AG04450 (cell line): ENCODE results near the gene BOD1L2. TPM values are rescaled to one million over a fixed set of nuclear protein-coding genes. Genes with fewer than 3 reads are reported as not detected.

Experiments used
- CTCF ChIA-PET: fragments of 300-600, 350-600 bp; formaldehyde crosslinking; extraction: SDS; loops from one replicate; lab custom pipeline; 2022; ENCODE audit warnings: antibody characterized with exemption, inconsistent platforms; lab: Charles Lee
- POLR2A ChIA-PET: fragments of 350-600 bp; formaldehyde crosslinking; extraction: SDS; loops from one replicate; lab custom pipeline; 2021; ENCODE audit warnings: antibody characterized with exemption, inconsistent platforms; lab: Yijun Ruan, JAX
- DNase-seq: peaks from one replicate; pipeline ENCODE4 v3.0.0-alpha.2; 2011; ENCODE audit warnings: low read depth, low spot score
- H3K27ac ChIP-seq: one replicate; pipeline ENCODE4 v1.5.1; 2012; ENCODE audit warnings: low read depth, low read length, control low read depth
- H3K27me3 ChIP-seq: one replicate; pipeline ENCODE4 v1.6.0; 2012; ENCODE audit warnings: low read length; ENCODE audit not compliant: control insufficient read depth, insufficient read depth
- H3K4me3 ChIP-seq: 2 replicates; pipeline ENCODE4 v1.5.1; 2011; ENCODE audit warnings: mild to moderate bottlenecking, low read depth, low read length, control low read depth
- H3K9me3 ChIP-seq: 2 replicates; pipeline ENCODE4 v1.5.1; 2012; ENCODE audit warnings: low read length; ENCODE audit not compliant: control insufficient read depth, insufficient read depth
- CTCF ChIP-seq: IDR thresholded peaks from 2 replicates; pipeline ENCODE4 v1.5.1; 2011; ENCODE audit warnings: low read depth, low read length, control low read depth, inconsistent platforms
- polyA plus RNA-seq: library from polyadenylated mRNA; depleted of rRNA; stranded (reverse); fragments of >200 nt; gene quantifications from 2 replicates; pipeline ENCODE4 v1.2.3, GENCODE V29; 2011

BOD1L2 gene
- polyA plus RNA-seq, 1 experiment, result not detected

- POLR2A ChIA-PET, result no interaction called here
- CTCF ChIA-PET, result interaction anchor here (0.5 kb wide), 1 partner anchor 584 kb away, joined by 3 read pairs; no protein-coding TSS in a partner anchor
- Histone ChIP-seq H3K4me3 (no peak overlapping the region), H3K27me3 (peaks cover 3% of the 10 kb centered on the region), H3K27ac (no peak overlapping the region), H3K9me3 (no peaks in the 10 kb centered on the region; the same call in 1 of the 2 replicates)
- no peak for TF ChIP-seq CTCF
- no peak for DNase-seq
Observed at GRCh38 chr18:57149051-57149450, 2.2 kb downstream of the BOD1L2 start.

GRCh38 chr18:57149531-57149930 lies 2.6 kb downstream of the BOD1L2 start:
- no peak for TF ChIP-seq CTCF
- no peak overlapping the region for H3K4me3 ChIP-seq
- POLR2A ChIA-PET, result no interaction called here
- CTCF ChIA-PET, result no interaction called here
- H3K27me3 ChIP-seq, result peaks cover 3% of the 10 kb centered on the region
- no peak overlapping the region for H3K27ac ChIP-seq
- no peaks in the 10 kb centered on the region; the same call in 1 of the 2 replicates for H3K9me3 ChIP-seq
- no peak for DNase-seq

DNA sequence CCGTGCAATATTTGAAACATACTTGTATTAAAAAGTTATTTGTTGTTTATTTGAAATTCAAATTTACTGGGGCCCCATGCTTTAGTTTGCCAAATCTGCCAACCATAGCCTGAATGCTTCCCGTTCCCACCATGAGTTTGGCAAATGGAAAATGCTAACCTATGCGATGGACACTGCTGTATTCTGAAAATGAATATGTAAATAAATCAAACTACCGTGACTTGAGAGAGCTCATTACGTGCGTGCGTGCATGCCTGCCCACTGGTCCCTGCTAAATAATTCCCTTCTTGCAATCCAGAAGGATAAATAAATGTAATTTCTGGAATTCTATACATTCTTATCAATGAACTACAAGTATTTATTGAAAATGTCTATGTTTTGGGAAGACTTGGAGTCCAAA lies 3.2 kb downstream of the BOD1L2 start:
- Histone ChIP-seq H3K27me3 (peaks cover 5% of the 10 kb centered on the region), H3K4me3 (no peak overlapping the region), H3K27ac (no peak overlapping the region), H3K9me3 (no peaks in the 10 kb centered on the region; the same call in 1 of the 2 replicates)
- DNase-seq, result no peak
- no peak for TF ChIP-seq CTCF
- CTCF ChIA-PET, result no interaction called here
- POLR2A ChIA-PET, result no interaction called here

DNA sequence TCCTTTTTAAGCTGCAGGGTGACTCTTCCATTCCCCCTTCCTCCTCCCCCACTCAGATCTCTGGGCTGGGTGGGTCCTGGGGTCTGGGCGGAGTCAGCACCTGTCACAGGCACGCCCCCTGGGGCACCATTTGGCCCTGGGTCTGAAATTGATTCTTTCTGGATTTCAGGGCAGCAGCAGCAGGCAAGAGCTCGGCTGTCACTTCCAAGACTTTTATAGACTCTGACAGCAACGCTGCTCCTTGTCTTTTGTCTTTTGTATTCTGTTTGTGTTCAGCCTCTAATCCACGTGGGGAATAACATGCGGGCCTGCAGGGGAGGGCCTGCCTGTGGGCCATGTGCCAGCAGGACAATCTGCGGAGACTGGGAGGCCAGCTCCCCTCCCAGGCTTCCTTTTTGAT lies 3.9 kb downstream of the BOD1L2 start:
- no peak for TF ChIP-seq CTCF
- H3K27me3 ChIP-seq, result peaks cover 8% of the 10 kb centered on the region
- no peaks in the 10 kb centered on the region; the same call in 1 of the 2 replicates for H3K9me3 ChIP-seq
- no peak for DNase-seq
- no peak overlapping the region for H3K4me3 ChIP-seq
- ChIA-PET CTCF (no interaction called here), POLR2A (no interaction called here)
- H3K27ac ChIP-seq, result no peak overlapping the region

GRCh38 chr18:57154191-57154830 lies 7.4 kb downstream of the BOD1L2 start:
- H3K4me3 ChIP-seq, result no peak overlapping the region
- H3K9me3 ChIP-seq, result no peaks in the 10 kb centered on the region
- ChIA-PET CTCF (no interaction called here), POLR2A (no interaction called here)
- no peak overlapping the region for H3K27ac ChIP-seq
- no peak for DNase-seq
- H3K27me3 ChIP-seq, result peaks cover 8% of the 10 kb centered on the region
- TF ChIP-seq CTCF, result no peak
